Measurements from ENCODE around the gene ELOA2.
"Not testable (repeated sequence)": the region's sequence is repeated elsewhere in the genome, so short reads cannot be mapped to it uniquely, and the experiment has no call there.

Gene ELOA2

GRCh38 chr18:47035156-47035671 is at the start of gene ELOA2:
Gene ELOA2 (minus strand): TSS chr18:47035621. CDS start chr18:47035264, 357 bp downstream.
- no peak for DNase-seq (ENCODE audit: low read depth in 2 of 2)

- DNase-seq (ENCODE audit: low read depth in 2 of 2) = no peak
These were observed 46.2 kb upstream of the ELOA2 start for GRCh38 chr18:47081578-47081977.

GRCh38 chr18:47080872-47081271 is 45.5 kb upstream of the ELOA2 start:
- DNase-seq (ENCODE audit: low read depth in 2 of 2) = no peak

- no peak for DNase-seq (ENCODE audit: low read depth in 2 of 2)
These were observed 41.7 kb upstream of the ELOA2 start for GRCh38 chr18:47077111-47077510.

GRCh38 chr18:47075098-47075883 is 39.9 kb upstream of the ELOA2 start:
- DNase-seq (ENCODE audit: low read depth in 2 of 2) = no peak

- no peak for DNase-seq (ENCODE audit: low read depth in 2 of 2)
These were observed 32.2 kb upstream of the ELOA2 start for GRCh38 chr18:47067648-47068047.

- no peak for DNase-seq (ENCODE audit: low read depth in 2 of 2)
These were observed 27.7 kb upstream of the ELOA2 start for GRCh38 chr18:47063096-47063495.

GRCh38 chr18:47062471-47062870 is 27.1 kb upstream of the ELOA2 start:
- no peak for DNase-seq (ENCODE audit: low read depth in 2 of 2)

- no peak for DNase-seq (ENCODE audit: low read depth in 2 of 2)
These were observed 18.9 kb upstream of the ELOA2 start for GRCh38 chr18:47054369-47054768.

- DNase-seq (ENCODE audit: low read depth in 2 of 2) = no peak
These were observed 15.0 kb upstream of the ELOA2 start for GRCh38 chr18:47050468-47050867.

- DNase-seq (ENCODE audit: low read depth in 2 of 2) = no peak
These were observed 5.6 kb upstream of the ELOA2 start for GRCh38 chr18:47040982-47041381.

- no peak for DNase-seq (ENCODE audit: low read depth in 2 of 2)
These were observed 1.6 kb upstream of the ELOA2 start for GRCh38 chr18:47036927-47037578.

- DNase-seq (ENCODE audit: low read depth in 2 of 2) = no peak
These were observed 965 bp upstream of the ELOA2 start for GRCh38 chr18:47036298-47036874.

- DNase-seq (ENCODE audit: low read depth in 2 of 2) = not testable (repeated sequence)
These were observed 830 bp downstream of the ELOA2 start for GRCh38 chr18:47034591-47034990.

- no peak for DNase-seq (ENCODE audit: low read depth in 2 of 2)
These were observed 2.5 kb downstream of the ELOA2 start for GRCh38 chr18:47032945-47033344.

- DNase-seq (ENCODE audit: low read depth in 2 of 2) = not testable (repeated sequence)
These were observed 4.5 kb downstream of the ELOA2 start for GRCh38 chr18:47030887-47031286.

- DNase-seq (ENCODE audit: low read depth in 2 of 2) = not testable (repeated sequence)
These were observed 5.6 kb downstream of the ELOA2 start for GRCh38 chr18:47029684-47030353.

- DNase-seq (ENCODE audit: low read depth in 2 of 2) = not testable (repeated sequence)
These were observed 6.7 kb downstream of the ELOA2 start for GRCh38 chr18:47028738-47029137.

- DNase-seq (ENCODE audit: low read depth in 2 of 2) = not testable (repeated sequence)
These were observed 9.8 kb downstream of the ELOA2 start for GRCh38 chr18:47025557-47026174.

- not testable (repeated sequence) for DNase-seq (ENCODE audit: low read depth in 2 of 2)
These were observed 11.5 kb downstream of the ELOA2 start for GRCh38 chr18:47023769-47024465.

GRCh38 chr18:47022821-47023220 is 12.6 kb downstream of the ELOA2 start:
- DNase-seq (ENCODE audit: low read depth in 2 of 2) = not testable (repeated sequence)

All from activated CD4-positive, alpha-beta T cell treated with anti-CD3 and anti-CD28 coated beads for 24 hours (primary cell).